GM18526 (cell line): Measurements from ENCODE around the gene TENM4.

ENCODE experiments used
- POLR2A ChIP-seq: IDR thresholded peaks from 3 replicates; pipeline ENCODE4 v1.6.1; 2011; ENCODE audit not compliant: insufficient read length; ENCODE audit errors: extremely low read depth

The TENM4 gene

DNA sequence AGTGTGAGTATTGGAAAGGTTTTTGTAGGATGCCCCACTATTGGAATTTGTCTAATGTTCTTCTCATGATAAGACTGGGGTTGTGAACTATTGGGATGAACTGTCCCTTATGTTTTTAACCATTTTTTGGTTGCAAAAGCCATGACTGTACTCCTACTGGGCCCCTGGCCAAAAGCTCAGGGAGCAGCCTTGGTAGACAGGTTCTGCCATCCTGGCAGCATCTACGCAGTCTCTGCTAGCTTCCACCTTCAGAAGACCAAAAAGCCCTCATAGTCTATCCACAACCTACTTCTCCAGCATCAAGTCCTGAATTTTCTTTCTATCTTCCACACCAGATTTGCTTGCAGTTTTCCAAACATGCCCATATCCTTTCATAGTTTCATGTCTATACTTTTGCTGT is 211.8 kb downstream of the TENM4 start:
- TF ChIP-seq POLR2A: no peak

GRCh38 chr11:79227767-79228755 is 212.8 kb downstream of the TENM4 start:
- no peak for TF ChIP-seq POLR2A

GRCh38 chr11:79227308-79227707 is 213.5 kb downstream of the TENM4 start:
- TF ChIP-seq POLR2A: no peak

- TF ChIP-seq POLR2A: no peak
Observed at GRCh38 chr11:79226126-79226525, 214.7 kb downstream of the TENM4 start.

GRCh38 chr11:79221444-79222130 is 219.2 kb downstream of the TENM4 start:
- no peak for TF ChIP-seq POLR2A

- no peak for TF ChIP-seq POLR2A
Observed at GRCh38 chr11:79220171-79220570, 220.7 kb downstream of the TENM4 start.

DNA sequence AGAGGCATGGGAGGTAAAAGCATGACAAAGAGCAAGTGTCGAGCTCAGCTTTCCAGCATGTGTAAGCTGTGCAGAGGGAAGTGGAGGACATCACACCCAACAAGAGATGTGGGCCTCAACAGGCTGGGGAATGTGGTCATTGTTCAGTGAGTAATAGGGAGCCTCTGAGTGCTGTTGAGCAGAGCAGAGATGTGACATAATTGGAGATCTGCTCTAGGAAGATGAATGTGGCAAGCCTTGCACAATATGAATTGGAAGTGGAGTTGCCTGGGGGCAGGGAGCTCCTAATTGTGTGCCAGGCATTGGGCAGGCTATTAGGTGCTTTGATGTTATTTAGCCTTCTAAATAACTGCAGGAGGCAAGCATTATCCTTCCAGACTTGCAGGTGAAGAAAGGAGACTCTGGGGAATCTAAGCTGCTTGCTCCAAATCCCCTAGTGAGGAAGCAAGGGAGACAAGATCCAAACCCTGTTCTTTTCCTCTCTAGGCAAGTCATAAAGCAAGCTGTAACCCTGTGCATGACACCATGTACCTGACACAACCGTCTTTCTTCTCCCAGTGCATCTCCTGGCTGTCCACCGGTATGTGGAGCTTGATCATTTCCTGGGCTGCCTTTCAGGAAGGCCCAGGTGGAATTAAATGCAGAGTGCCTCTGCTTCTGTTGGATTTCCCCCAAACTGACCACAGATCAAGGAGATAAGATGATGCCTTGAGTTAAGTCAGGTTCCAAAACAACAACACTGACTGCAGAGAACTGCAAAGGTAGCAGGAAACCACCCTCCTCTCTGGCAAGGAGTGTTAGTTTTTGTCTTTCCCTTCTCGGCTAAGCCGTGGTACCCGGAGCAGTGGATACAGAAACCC is 221.4 kb downstream of the TENM4 start:
- TF ChIP-seq POLR2A: no peak

GRCh38 chr11:79212741-79213190 is 228.1 kb downstream of the TENM4 start:
- TF ChIP-seq POLR2A: no peak

- TF ChIP-seq POLR2A: no peak
Observed at GRCh38 chr11:79209540-79210266, 231.1 kb downstream of the TENM4 start.

DNA sequence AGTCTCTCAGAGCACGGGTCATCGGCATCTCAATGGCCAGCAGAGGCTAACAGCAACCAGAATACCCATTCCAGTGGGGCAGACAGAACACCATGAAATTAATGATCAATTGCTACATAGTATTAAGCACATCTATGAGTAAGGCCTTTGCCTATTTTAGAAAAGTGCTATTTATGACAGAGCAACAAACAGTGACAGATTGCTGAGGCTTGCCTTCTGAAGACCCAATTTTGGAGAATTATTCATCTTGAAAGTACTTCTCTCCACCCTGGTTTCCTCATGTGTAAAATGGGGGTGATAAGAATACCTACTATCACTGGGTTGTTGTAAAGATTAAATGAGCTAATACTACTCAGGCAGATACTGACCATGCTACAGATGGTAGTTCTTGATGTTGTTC is 232.7 kb downstream of the TENM4 start:
- TF ChIP-seq POLR2A: no peak

- no peak for TF ChIP-seq POLR2A
Observed at GRCh38 chr11:79206951-79207350, 233.9 kb downstream of the TENM4 start.

DNA sequence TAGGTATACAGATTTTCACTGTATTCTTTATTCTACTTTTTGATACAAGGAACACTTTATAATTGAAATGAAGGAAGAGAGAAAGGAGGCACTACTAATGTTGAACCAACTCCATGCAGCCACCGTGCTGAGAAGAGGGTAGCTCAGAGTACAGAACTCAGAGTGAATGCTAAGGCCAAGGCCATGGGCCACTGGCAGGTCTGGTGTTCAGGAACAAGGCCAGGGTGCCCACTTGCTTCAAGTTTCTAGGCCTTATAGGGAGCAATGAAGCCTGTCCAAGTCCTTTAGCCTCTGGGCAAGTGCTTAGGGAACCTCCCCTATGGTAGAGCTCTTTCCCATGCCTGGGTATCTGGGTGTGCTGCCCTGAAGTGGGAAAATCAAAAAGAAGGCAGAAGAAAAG is 235.0 kb downstream of the TENM4 start:
- no peak for TF ChIP-seq POLR2A

DNA sequence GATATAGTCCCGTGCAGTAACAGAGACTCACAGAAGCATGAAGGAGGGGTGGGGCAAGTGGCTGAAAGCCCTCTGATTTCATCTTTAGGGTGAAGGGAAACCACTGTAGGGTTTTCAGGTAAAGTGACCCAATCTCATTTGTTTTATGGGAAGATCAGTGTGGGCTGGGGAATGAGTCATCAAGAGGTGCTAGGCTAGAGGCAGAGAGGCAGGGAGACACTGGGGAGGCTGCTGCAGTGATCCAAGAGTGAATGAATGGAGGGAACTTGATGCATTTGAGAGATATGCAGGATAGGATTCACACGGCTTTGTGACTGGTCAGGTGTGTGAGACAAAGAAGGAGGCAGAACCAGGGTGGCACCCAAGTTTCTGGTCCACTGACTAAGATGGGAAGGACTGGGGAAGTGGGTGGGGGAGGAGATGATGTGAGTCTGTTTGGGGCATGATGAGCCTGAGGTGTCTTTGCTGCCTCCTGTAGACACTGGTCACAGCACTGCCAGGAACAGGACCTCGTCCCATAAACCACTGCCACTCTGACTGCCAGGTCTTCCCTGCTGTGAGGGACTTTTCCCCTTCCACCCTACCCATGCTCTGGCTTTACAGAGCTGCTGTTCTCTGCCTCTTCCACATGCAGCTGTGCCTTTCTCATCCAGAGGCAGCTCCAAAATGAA is 239.0 kb downstream of the TENM4 start:
- TF ChIP-seq POLR2A: no peak

- no peak for TF ChIP-seq POLR2A
Observed at GRCh38 chr11:79200398-79201070, 240.3 kb downstream of the TENM4 start.
